OCI-LY1 (cell line): ENCODE measurements around the gene HOXD4.

Experiments
- CTCF ChIP-seq: fragments of 200-600 bp; sonication (generic), shearing (Covaris generic); IDR thresholded peaks from 2 replicates; pipeline ENCODE4 v1.5.1; 2017; ENCODE audit warnings: mild to moderate bottlenecking, antibody characterized with exemption, low read length, moderate library complexity, mixed read lengths
- EZH2 ChIP-seq: fragments of 200-600 bp; sonication (generic), shearing (Covaris generic); IDR thresholded peaks from 2 replicates; pipeline ENCODE4 v1.8.0; 2017; ENCODE audit warnings: borderline replicate concordance, mixed run types, mild to moderate bottlenecking, antibody characterized with exemption, low read length, moderate library complexity, mixed read lengths

- TF ChIP-seq EZH2, result no peak
- TF ChIP-seq CTCF, result no peak
Measured at GRCh38 chr2:176110415-176111308, 40.7 kb upstream of the HOXD4 start.
